OCI-LY7 (cell line): ENCODE data around the gene OPN5. TPM values are rescaled to one million over a fixed set of nuclear protein-coding genes. Genes with fewer than 3 reads are reported as not detected.

Source experiments
- BruUV-seq: library from RNA; stranded (reverse); fragments of 400-500 nt; replicated peaks from 2 replicates; lab custom pipeline; 2021; lab: Mats Ljungman, UMichigan
- CTCF ChIA-PET: fragments of 300-600 bp; sonication (Branson Sonifier 250); formaldehyde crosslinking; loops from one replicate; lab custom pipeline; 2022; ENCODE audit warnings: antibody characterized with exemption; ENCODE audit not compliant: unreplicated experiment; lab: Charles Lee
- POLR2A ChIA-PET: fragments of 300-600 bp; sonication (Branson Sonifier 250); formaldehyde crosslinking; loops from one replicate; lab custom pipeline; 2022; ENCODE audit warnings: antibody characterized with exemption; lab: Charles Lee
- DNase-seq: peaks from one replicate; pipeline ENCODE4 v3.0.0-alpha.2; 2015; ENCODE audit warnings: low spot score
- H2AFZ ChIP-seq: fragments of 200-600 bp; sonication (generic), shearing (Covaris generic); 2 replicates; pipeline ENCODE4 v1.6.1; 2014; ENCODE audit warnings: mild to moderate bottlenecking, antibody characterized with exemption, low read length, moderate library complexity
- H3K27ac ChIP-seq: fragments of 200-600 bp; sonication (generic); 2 replicates; pipeline ENCODE4 v1.5.1; 2014; ENCODE audit warnings: mixed run types, low read depth, mild to moderate bottlenecking, moderate library complexity, low read length, inconsistent platforms; ENCODE audit not compliant: poor library complexity, severe bottlenecking
- H3K36me3 ChIP-seq: fragments of 200-600 bp; sonication (generic); 2 replicates; pipeline ENCODE4 v1.6.1; 2014; ENCODE audit warnings: mild to moderate bottlenecking, antibody characterized with exemption, low read length, moderate library complexity, mixed read lengths; ENCODE audit not compliant: insufficient read depth
- H3K4me1 ChIP-seq: fragments of 200-600 bp; sonication (generic); 2 replicates; pipeline ENCODE4 v1.5.1; 2014; ENCODE audit warnings: mild to moderate bottlenecking, low read length; ENCODE audit not compliant: insufficient read depth, poor library complexity, severe bottlenecking
- H3K4me2 ChIP-seq: fragments of 200-600 bp; sonication (generic); 2 replicates; pipeline ENCODE4 v1.6.1; 2014; ENCODE audit warnings: mild to moderate bottlenecking, low read length
- H3K4me3 ChIP-seq: fragments of 200-600 bp; sonication (generic); 2 replicates; pipeline ENCODE4 v1.5.1; 2014; ENCODE audit warnings: mild to moderate bottlenecking, low read depth, low read length; ENCODE audit not compliant: poor library complexity, severe bottlenecking
- H3K79me2 ChIP-seq: fragments of 200-600 bp; sonication (generic); 2 replicates; pipeline ENCODE4 v1.6.1; 2016; ENCODE audit warnings: low read depth, mild to moderate bottlenecking, low read length, moderate library complexity, mixed read lengths; ENCODE audit not compliant: insufficient read depth
- H3K9me2 ChIP-seq: fragments of 200-600 bp; sonication (generic); 2 replicates; pipeline ENCODE4 v1.6.1; 2016; ENCODE audit warnings: mild to moderate bottlenecking, low read length, mixed read lengths; ENCODE audit not compliant: insufficient read depth
- H3K9me3 ChIP-seq: fragments of 200-600 bp; sonication (generic); 2 replicates; pipeline ENCODE4 v1.6.1; 2014; ENCODE audit warnings: mild to moderate bottlenecking, mixed run types, low read length, mixed read lengths
- H4K20me1 ChIP-seq: fragments of 200-600 bp; sonication (generic); 2 replicates; pipeline ENCODE4 v1.6.1; 2014; ENCODE audit warnings: mild to moderate bottlenecking, antibody characterized with exemption, low read length, moderate library complexity, mixed read lengths; ENCODE audit not compliant: insufficient read depth
- EZH2phosphoT487 ChIP-seq: fragments of 200-600 bp; sonication (generic); IDR thresholded peaks from 2 replicates; pipeline ENCODE4 v1.6.1; 2018; ENCODE audit warnings: low read depth, borderline replicate concordance, mild to moderate bottlenecking, mixed run types, antibody characterized with exemption, low read length, moderate library complexity, mixed read lengths
- intact Hi-C: fragments of 100-400 bp; cut with micrococcal nuclease; formaldehyde crosslinking; loops from one replicate; pipeline ENCODE4 v1.10.0; 2022; ENCODE audit not compliant: unreplicated experiment
- small RNA-seq: library from RNA; depleted of rRNA; stranded (forward); fragments of <200 nt; gene quantifications from one replicate; pipeline ENCODE3, GENCODE V24; 2014
- total RNA-seq, 2 experiments: library from RNA; depleted of rRNA in 1 of 2; stranded (reverse); fragments of >200 nt in 1 of 2; shearing (Covaris generic) in 1 of 2; gene quantifications; 2 replicates each; pipeline ENCODE4 v1.2.3, GENCODE V29; 2014 to 2022
- TF ChIP-seq, protein P1 (sequence below): fragments of 200-600 bp; sonication (generic); conservative IDR thresholded peaks from 2 replicates; pipeline ENCODE4 v1.5.1; 2014; ENCODE audit warnings: mild to moderate bottlenecking, antibody characterized with exemption, low read length, moderate library complexity, mixed read lengths

Gene OPN5
- total RNA-seq, 2 experiments from 2014 or later = not detected

DNA sequence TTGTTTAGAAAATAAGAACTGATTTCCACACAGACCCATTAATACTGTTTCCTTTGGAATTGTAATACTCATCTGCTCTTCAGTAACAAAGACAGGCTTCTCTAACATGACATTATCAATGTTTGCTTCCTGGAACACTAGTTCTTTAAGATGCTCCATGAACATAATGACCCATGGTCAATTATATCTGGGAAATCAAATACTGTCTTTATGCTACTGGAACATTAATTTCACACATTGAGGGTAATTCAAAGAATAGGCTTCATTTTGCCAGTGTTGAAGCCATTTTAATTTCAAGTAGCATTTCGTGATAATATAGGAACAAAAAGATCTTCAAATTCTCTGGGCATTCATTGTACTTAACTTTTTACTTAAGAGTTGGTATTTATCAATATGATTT, 80.9 kb downstream of the OPN5 start:
- TF ChIP-seq, protein P1, sequence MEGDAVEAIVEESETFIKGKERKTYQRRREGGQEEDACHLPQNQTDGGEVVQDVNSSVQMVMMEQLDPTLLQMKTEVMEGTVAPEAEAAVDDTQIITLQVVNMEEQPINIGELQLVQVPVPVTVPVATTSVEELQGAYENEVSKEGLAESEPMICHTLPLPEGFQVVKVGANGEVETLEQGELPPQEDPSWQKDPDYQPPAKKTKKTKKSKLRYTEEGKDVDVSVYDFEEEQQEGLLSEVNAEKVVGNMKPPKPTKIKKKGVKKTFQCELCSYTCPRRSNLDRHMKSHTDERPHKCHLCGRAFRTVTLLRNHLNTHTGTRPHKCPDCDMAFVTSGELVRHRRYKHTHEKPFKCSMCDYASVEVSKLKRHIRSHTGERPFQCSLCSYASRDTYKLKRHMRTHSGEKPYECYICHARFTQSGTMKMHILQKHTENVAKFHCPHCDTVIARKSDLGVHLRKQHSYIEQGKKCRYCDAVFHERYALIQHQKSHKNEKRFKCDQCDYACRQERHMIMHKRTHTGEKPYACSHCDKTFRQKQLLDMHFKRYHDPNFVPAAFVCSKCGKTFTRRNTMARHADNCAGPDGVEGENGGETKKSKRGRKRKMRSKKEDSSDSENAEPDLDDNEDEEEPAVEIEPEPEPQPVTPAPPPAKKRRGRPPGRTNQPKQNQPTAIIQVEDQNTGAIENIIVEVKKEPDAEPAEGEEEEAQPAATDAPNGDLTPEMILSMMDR = no peak
- no peak for TF ChIP-seq EZH2phosphoT487
- POLR2A ChIA-PET = no interaction called here

DNA sequence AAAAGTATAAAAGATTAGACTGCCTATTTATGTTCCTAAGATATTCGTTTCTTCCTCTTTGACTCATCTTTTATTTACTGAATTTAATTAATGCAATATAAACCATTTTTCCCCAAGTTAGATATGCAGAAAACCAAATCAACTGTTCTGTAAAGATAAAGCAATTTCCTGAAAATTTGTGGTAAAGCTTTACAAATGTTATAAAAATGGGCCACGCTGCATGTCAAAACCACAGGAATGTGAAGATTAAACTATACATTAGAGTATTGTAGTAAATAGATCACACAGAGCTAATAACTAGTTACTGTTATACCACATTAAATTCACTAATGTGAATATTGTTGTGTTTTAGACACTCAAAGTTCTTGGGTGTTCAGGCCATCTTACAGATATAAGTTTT, 83.4 kb downstream of the OPN5 start:
- ChIA-PET POLR2A (interaction anchor here (0.5 to 1.2 kb wide), 2 partner anchors 21 to 1058 kb away, joined by 3 read pairs; no protein-coding TSS in a partner anchor), CTCF (no interaction called here)
- H2AFZ ChIP-seq = no peak overlapping the region
- no peak for TF ChIP-seq EZH2phosphoT487
- TF ChIP-seq, protein P1 = no peak
- H3K4me1 ChIP-seq = no peaks in the 10 kb centered on the region
- H4K20me1 ChIP-seq = no peaks in the 10 kb centered on the region
- no peaks in the 10 kb centered on the region for H3K9me3 ChIP-seq
- no TSS peak for BruUV-seq
- no peak overlapping the region for H3K4me3 ChIP-seq
- DNase-seq = no peak
- intact Hi-C loops = no loop called here
- no peaks in the 10 kb centered on the region for H3K9me2 ChIP-seq
- no peaks in the 10 kb centered on the region for H3K79me2 ChIP-seq
- H3K4me2 ChIP-seq = no peak overlapping the region
- H3K27ac ChIP-seq = no peak overlapping the region
- H3K36me3 ChIP-seq = no peaks in the 10 kb centered on the region

More for the DNA sequence above, 80.9 kb downstream of the OPN5 start:
- no peak for DNase-seq
- no peak overlapping the region for H3K27ac ChIP-seq
- H3K4me3 ChIP-seq = no peak overlapping the region
- intact Hi-C loops = no loop called here
- no peaks in the 10 kb centered on the region for H3K79me2 ChIP-seq
- no peaks in the 10 kb centered on the region for H4K20me1 ChIP-seq
- no peaks in the 10 kb centered on the region for H3K9me3 ChIP-seq
- no peaks in the 10 kb centered on the region for H3K4me1 ChIP-seq
- H3K36me3 ChIP-seq = no peaks in the 10 kb centered on the region
- no peaks in the 10 kb centered on the region for H3K9me2 ChIP-seq
- H2AFZ ChIP-seq = no peak overlapping the region
- CTCF ChIA-PET = no interaction called here
- no TSS peak for BruUV-seq
- no peak overlapping the region for H3K4me2 ChIP-seq

DNA sequence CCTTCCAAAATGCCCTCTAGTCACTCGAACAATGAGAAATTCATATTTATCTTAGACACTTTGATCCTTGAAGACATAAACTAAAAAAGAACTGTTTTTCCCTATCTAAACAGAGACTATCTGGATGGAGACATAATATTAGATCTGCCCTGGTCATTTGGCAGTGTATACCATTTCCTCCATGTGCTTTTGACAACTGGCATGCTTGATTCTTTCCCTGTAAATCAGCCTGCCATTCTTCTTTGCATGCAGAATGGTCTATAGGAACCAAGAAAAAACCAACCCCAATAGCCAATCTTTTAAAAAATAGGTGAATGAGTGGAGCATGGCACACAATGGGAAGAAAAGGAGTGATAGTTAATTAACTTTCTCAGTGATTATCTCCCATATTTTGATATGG, 93.8 kb downstream of the OPN5 start:
- no peak overlapping the region for H2AFZ ChIP-seq
- no peaks in the 10 kb centered on the region for H3K79me2 ChIP-seq
- ChIA-PET POLR2A (no interaction called here), CTCF (no interaction called here)
- H3K36me3 ChIP-seq = no peaks in the 10 kb centered on the region
- no peaks in the 10 kb centered on the region for H3K4me1 ChIP-seq
- TF ChIP-seq, protein P1 = no peak
- no peak for TF ChIP-seq EZH2phosphoT487
- H3K27ac ChIP-seq = no peak overlapping the region
- no peaks in the 10 kb centered on the region for H3K9me2 ChIP-seq
- intact Hi-C loops = no loop called here
- no peaks in the 10 kb centered on the region for H4K20me1 ChIP-seq
- H3K4me3 ChIP-seq = no peak overlapping the region
- no peak for DNase-seq
- H3K4me2 ChIP-seq = no peak overlapping the region
- BruUV-seq = no TSS peak
- H3K9me3 ChIP-seq = no peaks in the 10 kb centered on the region

Small RNA genes within 50 kb of the gene (small RNA-seq; reads per million reads assigned to genes)
- not detected for gene RNU1-105P

Other genes with a start within 250 kb of the OPN5 start
- gene ADGRF4, start 83.5 kb upstream of the OPN5 start, total RNA-seq (2014; rRNA removed; shearing (Covaris generic)) = not detected in 2 replicates
- gene ADGRF4, start 83.5 kb upstream of the OPN5 start, total RNA-seq (2022) = not detected in 2 replicates